ENCODE measurements around the gene PTGES2.

DNA sequence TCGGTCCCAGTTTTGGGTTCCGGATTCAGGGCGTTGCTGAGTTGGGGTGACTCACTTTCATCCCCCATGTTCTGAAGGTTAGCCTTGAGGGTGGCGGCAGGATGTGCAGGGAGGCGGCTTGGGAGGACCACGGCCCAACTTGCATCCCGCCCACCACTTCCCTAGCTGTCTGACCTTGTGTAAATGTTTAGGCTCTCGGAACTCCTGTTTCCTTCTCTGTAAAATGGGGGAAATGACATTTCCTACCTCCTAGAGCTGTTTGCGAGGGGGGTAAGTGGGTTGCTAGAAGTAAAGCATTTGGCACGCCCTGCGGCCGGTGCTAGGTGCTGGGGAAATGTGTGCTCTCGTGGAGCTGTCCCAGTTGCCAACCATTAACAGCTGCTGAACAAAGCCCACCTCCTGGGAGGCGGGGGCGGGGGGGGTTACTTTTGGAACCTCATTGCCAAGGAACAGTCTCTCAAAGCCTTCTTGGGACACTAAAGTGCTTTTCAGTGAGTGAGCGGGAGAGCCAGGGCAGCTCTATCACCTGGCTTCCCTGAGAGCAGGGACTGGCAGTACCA, 27.5 kb downstream of the PTGES2 start:
- TF ChIP-seq POLR2A (IDR thresholded peaks at IDR 0.05; ENCODE audit: low read depth, low read length) (no peak), TAF1 (IDR thresholded peaks at IDR 0.05; ENCODE audit: borderline replicate concordance, low read depth, low read length) (no peak), POLR2AphosphoS5 (IDR thresholded peaks at IDR 0.05; ENCODE audit: low read depth, low read length) (no peak)
